Measurements from ENCODE around the gene BSDC1. TPM values are rescaled to one million over a fixed set of nuclear protein-coding genes. Genes with fewer than 3 reads are reported as not detected.
"Not testable (repeated sequence)": the region's sequence is repeated elsewhere in the genome, so short reads cannot be mapped to it uniquely, and the experiment has no call there.

Gene BSDC1
- total RNA-seq, 1 experiment from 2014 or later, result 47.0 TPM

- Histone ChIP-seq H3K27me3 (ENCODE audit: insufficient read depth, low read length) (no peaks in the 10 kb centered on the region), H3K4me3 (replicated peaks in 1 of 2; ENCODE audit: low read depth in 1 of 2, low read length in 2 of 2) (no peak overlapping the region), H3K9me2 (ENCODE audit: insufficient read depth) (no peaks in the 10 kb centered on the region), H3K36me3 (ENCODE audit: control insufficient read depth in 1 of 2, insufficient read depth in 2 of 2, low read length in 2 of 2) (no peaks in the 10 kb centered on the region), H4K20me1 (ENCODE audit: insufficient read depth) (no peaks in the 10 kb centered on the region), H3K9me3 (ENCODE audit: control insufficient read depth in 1 of 2, insufficient read depth in 1 of 2, low read depth in 1 of 2, low read length in 2 of 2) (no peaks in the 10 kb centered on the region), H2AFZ (ENCODE audit: low read depth, low read length, poor library complexity, severe bottlenecking) (no peak overlapping the region), H3K4me2 (ENCODE audit: low read length) (no peak overlapping the region), H3K9ac (ENCODE audit: low read length) (no peak overlapping the region), H3K27ac (ENCODE audit: low read depth, low read length) (no peak overlapping the region), H3K4me1 (ENCODE audit: control insufficient read depth in 1 of 2, insufficient read depth in 2 of 2, low read length in 2 of 2) (peaks cover 5 to 13% of the 10 kb centered on the region in 2 experiments; a peak in 3 of 4 replicates), H3K79me2 (ENCODE audit: insufficient read depth, low read length) (no peaks in the 10 kb centered on the region)
- ChIA-PET POLR2A (no interaction called here), RAD21 (ENCODE audit: low non-redundant PET in 1 of 2, low total read pairs in 2 of 2, uncharacterized antibody in 2 of 2, unreplicated experiment in 2 of 2) (no interaction called here), CTCF (no interaction called here)
- intact Hi-C loops (cut with micrococcal nuclease), result no loop called here
- no peak for ATAC-seq
- BruUV-seq (replicated peaks), result no TSS peak
- TF ChIP-seq MAX (IDR thresholded peaks at IDR 0.05) (no peak), EZH2 (IDR thresholded peaks at IDR 0.05) (no peak), RAD21 (IDR thresholded peaks at IDR 0.05; ENCODE audit: low read depth) (no peak), REST (IDR thresholded peaks at IDR 0.05; ENCODE audit: low read depth) (no peak), ELF1 (IDR thresholded peaks at IDR 0.05; ENCODE audit: borderline replicate concordance, low read depth) (no peak), CBX3 (IDR thresholded peaks at IDR 0.05; ENCODE audit: low read depth) (no peak)
- no peak for DNase-seq (ENCODE audit: low read depth, low spot score)
Measured at GRCh38 chr1:32356478-32356877, 37.8 kb downstream of the BSDC1 start.

- CTCF ChIA-PET; H4K20me1 ChIP-seq (ENCODE audit: insufficient read depth); H3K9me2 ChIP-seq (ENCODE audit: insufficient read depth); H3K27ac ChIP-seq (ENCODE audit: low read depth, low read length); H3K79me2 ChIP-seq (ENCODE audit: insufficient read depth, low read length); H3K36me3 ChIP-seq (ENCODE audit: control insufficient read depth in 1 of 2, insufficient read depth in 2 of 2, low read length in 2 of 2); DNase-seq (ENCODE audit: low read depth, low spot score); H3K4me3 ChIP-seq (replicated peaks in 1 of 2; ENCODE audit: low read depth in 1 of 2, low read length in 2 of 2); H3K4me2 ChIP-seq (ENCODE audit: low read length); H3K27me3 ChIP-seq (ENCODE audit: insufficient read depth, low read length); intact Hi-C loops (cut with micrococcal nuclease); ATAC-seq; RAD21 ChIA-PET (ENCODE audit: low non-redundant PET in 1 of 2, low total read pairs in 2 of 2, uncharacterized antibody in 2 of 2, unreplicated experiment in 2 of 2); H3K9me3 ChIP-seq (ENCODE audit: control insufficient read depth in 1 of 2, insufficient read depth in 1 of 2, low read depth in 1 of 2, low read length in 2 of 2); H3K9ac ChIP-seq (ENCODE audit: low read length); H2AFZ ChIP-seq (ENCODE audit: low read depth, low read length, poor library complexity, severe bottlenecking); POLR2A ChIA-PET; BruUV-seq (replicated peaks): not testable (repeated sequence)
- H3K4me1 ChIP-seq (ENCODE audit: control insufficient read depth in 1 of 2, insufficient read depth in 2 of 2, low read length in 2 of 2), result peaks cover 5 to 17% of the 10 kb centered on the region in 2 experiments; a peak in 3 of 4 replicates
Measured at GRCh38 chr1:32355778-32356177, 38.5 kb downstream of the BSDC1 start.

Data from HCT116 (cell line).